ENCODE results near the gene TPSB2.

DNA sequence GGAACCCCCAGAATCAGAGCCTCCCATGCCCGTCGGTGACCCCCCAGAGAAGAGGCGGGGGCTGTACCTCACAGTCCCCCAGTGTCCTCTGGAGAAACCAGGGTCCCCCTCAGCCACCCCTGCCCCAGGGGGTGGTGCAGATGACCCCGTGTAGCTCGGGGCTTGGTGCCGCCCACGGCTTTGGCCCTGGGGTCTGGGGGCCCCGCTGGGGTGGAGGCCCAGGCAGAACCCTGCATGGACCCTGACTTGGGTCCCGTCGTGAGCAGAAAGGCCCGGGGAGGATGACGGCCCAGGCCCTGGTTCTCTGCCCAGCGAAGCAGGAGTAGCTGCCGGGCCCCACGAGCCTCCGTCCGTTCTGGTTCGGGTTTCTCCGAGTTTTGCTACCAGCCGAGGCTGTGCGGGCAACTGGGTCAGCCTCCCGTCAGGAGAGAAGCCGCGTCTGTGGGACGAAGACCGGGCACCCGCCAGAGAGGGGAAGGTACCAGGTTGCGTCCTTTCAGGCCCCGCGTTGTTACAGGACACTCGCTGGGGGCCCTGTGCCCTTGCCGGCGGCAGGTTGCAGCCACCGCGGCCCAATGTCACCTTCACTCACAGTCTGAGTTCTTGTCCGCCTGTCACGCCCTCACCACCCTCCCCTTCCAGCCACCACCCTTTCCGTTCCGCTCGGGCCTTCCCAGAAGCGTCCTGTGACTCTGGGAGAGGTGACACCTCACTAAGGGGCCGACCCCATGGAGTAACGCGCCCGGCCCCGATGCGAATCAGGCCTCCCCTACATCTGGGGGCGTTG is 8.9 kb downstream of the TPSB2 start:
- TF ChIP-seq, protein P1, sequence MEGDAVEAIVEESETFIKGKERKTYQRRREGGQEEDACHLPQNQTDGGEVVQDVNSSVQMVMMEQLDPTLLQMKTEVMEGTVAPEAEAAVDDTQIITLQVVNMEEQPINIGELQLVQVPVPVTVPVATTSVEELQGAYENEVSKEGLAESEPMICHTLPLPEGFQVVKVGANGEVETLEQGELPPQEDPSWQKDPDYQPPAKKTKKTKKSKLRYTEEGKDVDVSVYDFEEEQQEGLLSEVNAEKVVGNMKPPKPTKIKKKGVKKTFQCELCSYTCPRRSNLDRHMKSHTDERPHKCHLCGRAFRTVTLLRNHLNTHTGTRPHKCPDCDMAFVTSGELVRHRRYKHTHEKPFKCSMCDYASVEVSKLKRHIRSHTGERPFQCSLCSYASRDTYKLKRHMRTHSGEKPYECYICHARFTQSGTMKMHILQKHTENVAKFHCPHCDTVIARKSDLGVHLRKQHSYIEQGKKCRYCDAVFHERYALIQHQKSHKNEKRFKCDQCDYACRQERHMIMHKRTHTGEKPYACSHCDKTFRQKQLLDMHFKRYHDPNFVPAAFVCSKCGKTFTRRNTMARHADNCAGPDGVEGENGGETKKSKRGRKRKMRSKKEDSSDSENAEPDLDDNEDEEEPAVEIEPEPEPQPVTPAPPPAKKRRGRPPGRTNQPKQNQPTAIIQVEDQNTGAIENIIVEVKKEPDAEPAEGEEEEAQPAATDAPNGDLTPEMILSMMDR (IDR thresholded peaks at IDR 0.05 in 8 of 11, conservative IDR thresholded peaks at IDR 0.05 in 3 of 11) = no peak
- TF ChIP-seq POLR2AphosphoS5 (IDR thresholded peaks at IDR 0.05) = no peak
